Measurements from ENCODE around the gene ADAM12.

- TF ChIP-seq L3MBTL2 (conservative IDR thresholded peaks at IDR 0.05) (no peak), ARNT (IDR thresholded peaks at IDR 0.05) (no peak), ELF4 (IDR thresholded peaks at IDR 0.05) (no peak), ZNF384 (IDR thresholded peaks at IDR 0.05) (no peak), BHLHE40 (IDR thresholded peaks at IDR 0.05; ENCODE audit: borderline replicate concordance) (no peak), NFRKB (IDR thresholded peaks at IDR 0.05) (no peak)
These were observed 381.4 kb downstream of the ADAM12 start for GRCh38 chr10:126006906-126007305.
